Vagina (tissue), 2 donors: ENCODE results near the gene NR3C2. TPM values are rescaled to one million over a fixed set of nuclear protein-coding genes. Genes with fewer than 3 reads are reported as not detected.

ENCODE experiments used
- DNase-seq, 2 donors: peaks; one replicate each; pipeline ENCODE4 v3.0.0-alpha.2; 2017; ENCODE audit errors: extremely low spot score in 2 of 2
- H3K27ac ChIP-seq: fragments of 200-600 bp; sonication (generic); one replicate; pipeline ENCODE4 v1.5.1; 2019
- H3K27me3 ChIP-seq: fragments of 200-600 bp; sonication (generic); one replicate; pipeline ENCODE4 v1.5.1; 2019
- H3K36me3 ChIP-seq, 2 donors: fragments of 200-600 bp; sonication (generic); one replicate each; pipeline ENCODE4 v1.5.1; 2017 to 2019
- H3K4me1 ChIP-seq: fragments of 200-600 bp; sonication (generic); one replicate; pipeline ENCODE4 v1.5.1; 2019
- H3K4me3 ChIP-seq, 2 donors: fragments of 200-600 bp; sonication (generic); 1 replicate in 1 of 2; 2 replicates in 1 of 2; pipeline ENCODE4 v1.5.1; 2016 to 2019
- H3K9me3 ChIP-seq: fragments of 200-600 bp; sonication (generic); one replicate; pipeline ENCODE4 v1.5.1; 2019
- CTCF ChIP-seq, 3 experiments: fragments of 450-650 bp in 2 of 3; fragments of 200-600 bp in 1 of 3; sonication (generic) in 1 of 3; IDR thresholded peaks; one replicate each; pipeline ENCODE4 v1.5.1; 2017 to 2019; ENCODE audit warnings: antibody characterized with exemption in 3 of 3, mild to moderate bottlenecking in 2 of 3, moderate library complexity in 2 of 3
- POLR2A ChIP-seq, 2 donors: fragments of 450-650 bp; IDR thresholded peaks; one replicate each; pipeline ENCODE4 v1.6.1; 2017; ENCODE audit warnings: antibody characterized with exemption in 2 of 2, mild to moderate bottlenecking in 2 of 2, moderate library complexity in 2 of 2
- POLR2AphosphoS5 ChIP-seq, 2 donors: sonication (generic); formaldehyde crosslinking; IDR thresholded peaks; one replicate each; pipeline ENCODE4 v1.9.0; 2017; ENCODE audit warnings: antibody characterized with exemption in 2 of 2, mild to moderate bottlenecking in 2 of 2, low read depth in 1 of 2; ENCODE audit not compliant: insufficient read depth in 1 of 2
- intact Hi-C: fragments of 100-400 bp; cut with DNase I; formaldehyde crosslinking; loops from one replicate; pipeline ENCODE4 v1.15.1; 2023
- total RNA-seq: library from RNA; depleted of rRNA; stranded (reverse); fragments of >200 nt; gene quantifications from one replicate; pipeline ENCODE4 v1.2.3, GENCODE V29; 2016

Gene NR3C2
- total RNA-seq, 1 donor from 2014 or later, result 9.6 TPM

- Histone ChIP-seq H3K9me3 (no peaks in the 10 kb centered on the region), H3K4me1 (no peaks in the 10 kb centered on the region), H3K27me3 (no peaks in the 10 kb centered on the region), H3K4me3 (no peak overlapping the region), H3K36me3 (peaks cover 0 to 7% of the 10 kb centered on the region in 2 donors), H3K27ac (no peak overlapping the region)
- DNase-seq, result no peak
- no peak for TF ChIP-seq POLR2AphosphoS5 (IDR thresholded peaks at IDR 0.05; ENCODE audit: insufficient read depth in 1 of 2, low read depth in 1 of 2)
- no peak for TF ChIP-seq CTCF (IDR thresholded peaks at IDR 0.05)
- no peak for TF ChIP-seq POLR2A (IDR thresholded peaks at IDR 0.05)
- intact Hi-C loops, result no loop called here
Measured at GRCh38 chr4:148152868-148153625, 289.2 kb downstream of the NR3C2 start.

GRCh38 chr4:148151806-148152205 is 290.4 kb downstream of the NR3C2 start:
- DNase-seq, result no peak
- no peak overlapping the region for H3K4me3 ChIP-seq
- no peaks in the 10 kb centered on the region for H3K9me3 ChIP-seq
- H3K27ac ChIP-seq, result no peak overlapping the region
- H3K4me1 ChIP-seq, result no peaks in the 10 kb centered on the region
- no peaks in the 10 kb centered on the region for H3K27me3 ChIP-seq
- TF ChIP-seq POLR2AphosphoS5 (IDR thresholded peaks at IDR 0.05; ENCODE audit: insufficient read depth in 1 of 2, low read depth in 1 of 2) (no peak), CTCF (IDR thresholded peaks at IDR 0.05) (no peak), POLR2A (IDR thresholded peaks at IDR 0.05) (no peak)
- intact Hi-C loops, result no loop called here
- peaks cover 0 to 7% of the 10 kb centered on the region in 2 donors for H3K36me3 ChIP-seq

- Histone ChIP-seq H3K4me1 (no peaks in the 10 kb centered on the region), H3K4me3 (no peak overlapping the region), H3K36me3 (peaks cover 0 to 4% of the 10 kb centered on the region in 2 donors), H3K27me3 (no peaks in the 10 kb centered on the region), H3K9me3 (no peaks in the 10 kb centered on the region), H3K27ac (no peak overlapping the region)
- intact Hi-C loops, result no loop called here
- no peak for DNase-seq
- TF ChIP-seq CTCF (IDR thresholded peaks at IDR 0.05), result no peak
- no peak for TF ChIP-seq POLR2AphosphoS5 (IDR thresholded peaks at IDR 0.05; ENCODE audit: insufficient read depth in 1 of 2, low read depth in 1 of 2)
- no peak for TF ChIP-seq POLR2A (IDR thresholded peaks at IDR 0.05)
Measured at GRCh38 chr4:148145475-148145874, 296.7 kb downstream of the NR3C2 start.

- H3K27me3 ChIP-seq, result no peaks in the 10 kb centered on the region
- intact Hi-C loops, result no loop called here
- no peaks in the 10 kb centered on the region for H3K9me3 ChIP-seq
- H3K27ac ChIP-seq, result no peak overlapping the region
- TF ChIP-seq POLR2A (IDR thresholded peaks at IDR 0.05), result no peak
- no peak for TF ChIP-seq CTCF (IDR thresholded peaks at IDR 0.05)
- no peak for TF ChIP-seq POLR2AphosphoS5 (IDR thresholded peaks at IDR 0.05; ENCODE audit: insufficient read depth in 1 of 2, low read depth in 1 of 2)
- no peak for DNase-seq
- H3K4me1 ChIP-seq, result no peaks in the 10 kb centered on the region
- no peak overlapping the region for H3K4me3 ChIP-seq
- peaks cover 0 to 4% of the 10 kb centered on the region in 2 donors for H3K36me3 ChIP-seq
Measured at GRCh38 chr4:148143174-148143573, 299.0 kb downstream of the NR3C2 start.

- intact Hi-C loops, result no loop called here
- no peaks in the 10 kb centered on the region for H3K9me3 ChIP-seq
- DNase-seq, result no peak
- no peak overlapping the region for H3K4me3 ChIP-seq
- H3K36me3 ChIP-seq, result peaks cover 0 to 3% of the 10 kb centered on the region in 2 donors
- no peaks in the 10 kb centered on the region for H3K27me3 ChIP-seq
- no peaks in the 10 kb centered on the region for H3K4me1 ChIP-seq
- TF ChIP-seq CTCF (IDR thresholded peaks at IDR 0.05), result no peak
- TF ChIP-seq POLR2AphosphoS5 (IDR thresholded peaks at IDR 0.05; ENCODE audit: insufficient read depth in 1 of 2, low read depth in 1 of 2), result no peak
- TF ChIP-seq POLR2A (IDR thresholded peaks at IDR 0.05), result no peak
- H3K27ac ChIP-seq, result no peak overlapping the region
Measured at GRCh38 chr4:148141501-148141900, 300.7 kb downstream of the NR3C2 start.
